Measurements from ENCODE around the gene TTLL12. TPM values are rescaled to one million over a fixed set of nuclear protein-coding genes. Genes with fewer than 3 reads are reported as not detected.
"Not testable (repeated sequence)": the region's sequence is repeated elsewhere in the genome, so short reads cannot be mapped to it uniquely, and the experiment has no call there.

TTLL12 gene
- total RNA-seq, 1 donor from 2014 or later, result 23.6 TPM

DNA sequence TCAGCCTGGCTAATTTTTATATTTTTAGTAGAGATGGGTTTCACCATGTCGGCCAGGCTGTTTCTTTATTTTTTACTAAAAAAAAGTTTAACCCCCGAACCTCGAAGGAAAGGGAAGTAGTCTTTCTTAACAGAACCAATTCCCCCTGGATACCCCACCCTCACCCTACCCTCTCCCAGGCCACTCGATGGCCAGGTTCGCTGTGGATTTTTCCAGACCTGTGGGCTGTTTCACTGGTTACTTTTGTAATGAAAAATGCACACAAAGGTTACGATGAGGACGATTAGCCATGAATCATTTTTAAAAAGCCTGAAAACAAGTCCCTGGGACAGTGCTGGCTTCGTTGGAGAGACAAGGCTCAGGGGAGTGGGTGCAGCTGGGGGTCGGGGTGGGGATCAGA lies 33.0 kb downstream of the TTLL12 start:
- no peak for DNase-seq

DNA sequence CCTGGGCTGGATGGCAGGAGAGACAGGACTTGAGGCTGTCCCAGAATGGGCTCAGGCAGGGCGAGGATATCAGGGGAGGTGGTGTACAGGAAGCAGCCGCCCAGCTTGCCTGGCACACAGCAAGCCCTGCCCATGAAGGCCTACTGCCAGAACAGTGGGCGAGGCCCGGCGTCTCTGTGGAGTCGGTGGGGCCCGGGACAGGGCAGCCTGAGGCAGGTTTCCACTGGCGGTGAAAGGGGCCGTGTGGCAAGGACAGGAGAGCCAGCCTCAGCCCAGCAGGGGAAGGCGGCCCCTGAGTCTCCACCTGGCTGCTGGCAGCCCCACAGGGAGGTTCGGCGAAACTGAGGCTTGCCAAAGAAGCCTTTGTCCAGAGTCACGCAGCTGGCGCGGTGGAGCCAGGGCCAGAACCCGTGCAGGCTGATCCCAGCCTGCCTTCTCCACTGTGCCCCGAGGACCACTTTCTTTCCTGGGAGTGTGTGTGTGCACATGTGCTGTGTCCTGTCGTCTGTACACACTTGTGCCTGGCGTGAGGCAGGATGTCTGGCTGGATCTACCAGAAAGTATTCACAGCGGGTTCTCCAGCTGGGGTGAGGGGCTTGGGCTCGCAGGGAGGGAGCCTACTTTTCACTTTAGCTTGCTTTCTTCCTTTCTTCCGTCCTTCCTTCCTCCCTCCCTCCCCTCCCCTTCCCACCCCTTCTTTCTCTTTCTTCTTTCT lies 34.4 kb downstream of the TTLL12 start:
- DNase-seq, result peak; percentile 90

DNA sequence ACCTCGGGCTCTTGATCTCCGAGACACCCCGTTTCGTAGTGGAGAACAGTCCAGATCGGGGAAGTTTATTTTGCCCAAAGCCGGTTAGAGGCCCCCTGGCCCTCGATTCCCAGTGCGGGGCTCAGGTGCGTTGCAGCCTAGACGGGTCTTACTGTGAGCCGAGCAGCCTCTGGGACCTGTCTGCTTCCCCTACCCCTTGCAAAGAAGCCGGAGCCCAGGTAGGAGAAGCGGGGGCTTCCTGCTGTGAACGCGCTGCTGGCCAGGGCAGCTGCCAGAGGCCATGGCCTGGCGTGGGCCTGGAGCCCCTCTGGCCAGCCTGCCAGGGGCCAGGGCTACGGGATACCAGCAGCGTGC lies 35.0 kb downstream of the TTLL12 start:
- no peak for DNase-seq

DNA sequence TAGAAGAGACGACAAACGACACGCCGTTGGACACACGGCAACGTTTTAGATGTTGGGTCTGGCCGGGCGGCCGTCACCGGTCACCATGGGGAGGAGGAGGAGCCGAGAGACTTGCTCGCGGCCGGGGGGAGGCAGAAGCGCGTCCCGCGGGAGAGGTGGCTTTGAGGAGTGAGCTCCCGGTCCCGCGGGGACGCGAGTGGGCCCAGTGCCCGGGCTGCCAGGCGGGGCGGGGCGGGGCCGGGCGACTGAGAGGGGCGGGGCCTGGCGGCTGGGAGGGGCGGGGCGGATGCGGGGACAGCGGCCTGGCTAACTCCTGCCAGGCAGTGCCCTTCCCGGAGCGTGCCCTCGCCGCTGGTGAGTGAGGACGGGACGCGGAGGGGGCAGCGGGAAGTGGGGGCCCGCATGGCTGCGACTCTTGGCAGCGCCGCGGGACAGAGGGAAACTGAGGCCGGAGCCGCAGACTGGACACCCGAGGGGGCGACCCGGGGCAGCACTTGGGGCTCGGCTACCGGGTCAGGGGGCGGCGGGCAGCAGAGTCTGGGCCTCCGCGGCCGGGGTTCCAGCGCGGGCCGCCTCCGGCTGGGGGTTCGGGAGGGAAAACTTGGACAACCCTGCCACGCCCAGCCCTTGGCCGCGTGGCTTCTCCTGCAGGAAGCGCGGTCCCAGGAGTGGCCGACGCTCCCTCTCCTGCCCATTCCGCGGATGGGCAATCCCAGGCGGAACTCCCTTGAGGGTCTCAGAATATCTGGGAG lies 35.5 kb downstream of the TTLL12 start, which contains the start of gene TSPO:
Gene TSPO (plus strand): TSS at position 309 of the 752 bp plus-strand sequence. CDS start 7,680 bp downstream, outside the sequence.
- DNase-seq, result peak; percentile 72

DNA sequence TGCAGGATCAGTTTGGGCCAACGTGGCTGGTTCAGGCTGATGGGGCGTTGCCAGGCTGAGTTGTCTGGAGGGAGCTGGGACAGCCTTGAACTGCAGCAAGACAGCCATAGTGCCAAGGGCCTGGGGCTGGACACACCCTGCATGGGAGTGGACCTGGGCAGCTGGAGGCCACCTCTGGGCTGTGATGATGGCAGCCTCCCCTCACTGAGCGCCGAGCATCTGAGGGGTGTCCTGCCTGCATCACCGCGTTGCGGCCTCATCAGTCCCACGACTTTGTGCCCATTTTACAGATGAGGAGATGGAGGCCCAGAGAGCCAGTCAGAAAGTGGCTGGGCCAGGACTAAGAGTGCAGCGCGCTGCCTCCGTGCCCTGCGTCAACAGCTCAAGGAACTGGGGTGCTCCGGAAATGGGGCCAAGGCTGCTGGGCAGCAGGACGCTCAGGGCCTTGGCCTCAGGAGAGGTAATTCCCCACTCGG lies 36.2 kb downstream of the TTLL12 start:
- DNase-seq, result no peak

DNA sequence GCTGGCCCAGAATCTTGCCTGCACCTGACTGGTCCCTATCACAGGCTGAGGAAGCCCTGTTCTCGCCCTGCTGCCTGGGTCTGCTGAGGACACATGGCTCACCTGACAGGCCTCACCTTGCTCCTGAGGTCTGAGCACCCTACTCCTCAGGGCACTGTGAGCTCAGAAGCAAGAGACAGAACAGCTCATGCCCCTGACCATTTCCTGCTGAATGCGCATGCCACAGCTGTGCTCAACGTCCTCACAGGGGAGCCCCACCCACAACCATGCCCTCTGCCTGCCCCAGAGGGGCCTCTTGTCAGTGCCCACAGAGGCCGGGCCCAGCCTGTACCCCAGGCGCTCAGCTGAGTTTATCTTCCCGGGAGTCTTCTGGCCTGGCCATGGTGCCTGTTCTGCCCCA lies 38.4 kb downstream of the TTLL12 start:
- DNase-seq, result no peak

- no peak for DNase-seq
Observed at GRCh38 chr22:43147821-43148220, 39.1 kb downstream of the TTLL12 start.

- not testable (repeated sequence) for DNase-seq
Observed at GRCh38 chr22:43146332-43146731, 40.6 kb downstream of the TTLL12 start.

GRCh38 chr22:43145371-43145770 lies 41.6 kb downstream of the TTLL12 start:
- DNase-seq, result not testable (repeated sequence)

DNA sequence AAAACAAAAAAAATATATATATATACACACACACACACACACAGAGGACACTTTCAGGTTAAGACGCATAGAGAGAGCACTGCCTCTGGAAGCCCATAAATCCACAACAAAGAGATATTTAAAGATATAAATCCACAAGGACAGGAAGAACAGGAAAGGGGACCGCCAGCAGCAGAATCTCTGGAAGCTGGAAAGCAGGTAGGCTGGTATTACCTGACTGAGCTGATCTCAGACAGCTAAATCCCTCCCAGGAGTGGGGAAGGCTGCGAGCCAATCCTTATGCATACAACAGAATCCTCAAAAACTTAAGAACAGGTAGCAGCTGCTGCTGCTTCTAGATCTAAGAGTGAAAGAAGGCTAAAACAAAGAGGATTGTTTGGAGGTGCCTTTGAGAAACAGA lies 42.0 kb downstream of the TTLL12 start:
- peak; percentile 73 for DNase-seq

GRCh38 chr22:43142880-43143562 lies 43.9 kb downstream of the TTLL12 start, which contains the start of gene MCAT:
Gene MCAT (minus strand): TSS chr22:43143398. CDS start chr22:43143348, 50 bp downstream.
- peak; percentile 92 for DNase-seq

GRCh38 chr22:43136801-43137200 lies 50.1 kb downstream of the TTLL12 start:
- DNase-seq, result no peak

- DNase-seq, result peak; percentile 48
Observed at GRCh38 chr22:43136255-43136654, 50.7 kb downstream of the TTLL12 start.

DNA sequence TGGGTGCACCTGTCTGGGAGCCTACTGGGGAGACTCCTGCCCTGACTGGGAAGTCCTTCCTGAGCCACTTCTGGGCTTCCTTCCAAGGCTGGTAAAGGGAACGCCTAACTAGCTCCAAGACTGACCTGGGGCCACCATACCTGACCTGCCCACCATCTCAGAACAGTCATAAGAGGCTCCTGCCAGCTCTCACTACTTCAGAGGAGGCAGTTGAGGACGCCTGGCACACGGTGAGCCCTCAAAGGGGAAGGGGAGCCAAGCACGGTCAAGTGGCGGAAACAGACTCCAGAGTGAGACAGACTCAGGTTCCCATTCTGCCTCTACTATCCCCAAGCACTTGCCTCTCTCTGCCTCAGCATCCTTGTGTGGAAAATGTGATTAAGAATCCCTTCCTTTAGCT lies 51.4 kb downstream of the TTLL12 start:
- no peak for DNase-seq

GRCh38 chr22:43134553-43134952 lies 52.4 kb downstream of the TTLL12 start:
- no peak for DNase-seq

DNA sequence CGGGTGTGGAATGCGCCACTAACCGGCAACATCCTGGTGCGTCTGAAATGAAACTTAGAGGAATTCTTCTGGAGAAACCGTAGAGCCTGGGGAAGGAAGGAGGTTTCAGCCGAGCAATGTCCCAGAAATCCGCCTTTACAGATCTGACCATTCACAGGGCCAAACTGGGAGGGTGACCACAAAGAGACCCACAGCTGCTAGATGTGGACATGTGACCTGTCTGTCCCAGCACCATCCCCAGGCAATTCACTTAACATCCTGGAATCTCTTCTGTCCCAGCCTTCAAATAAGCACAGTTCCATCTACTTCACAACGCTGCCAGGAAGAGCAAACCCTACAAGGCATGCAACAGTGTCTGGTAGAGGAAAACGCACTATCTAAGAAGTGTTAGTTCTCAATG lies 53.5 kb downstream of the TTLL12 start:
- no peak for DNase-seq

- DNase-seq, result no peak
Observed at GRCh38 chr22:43131773-43132501, 55.0 kb downstream of the TTLL12 start.

DNA sequence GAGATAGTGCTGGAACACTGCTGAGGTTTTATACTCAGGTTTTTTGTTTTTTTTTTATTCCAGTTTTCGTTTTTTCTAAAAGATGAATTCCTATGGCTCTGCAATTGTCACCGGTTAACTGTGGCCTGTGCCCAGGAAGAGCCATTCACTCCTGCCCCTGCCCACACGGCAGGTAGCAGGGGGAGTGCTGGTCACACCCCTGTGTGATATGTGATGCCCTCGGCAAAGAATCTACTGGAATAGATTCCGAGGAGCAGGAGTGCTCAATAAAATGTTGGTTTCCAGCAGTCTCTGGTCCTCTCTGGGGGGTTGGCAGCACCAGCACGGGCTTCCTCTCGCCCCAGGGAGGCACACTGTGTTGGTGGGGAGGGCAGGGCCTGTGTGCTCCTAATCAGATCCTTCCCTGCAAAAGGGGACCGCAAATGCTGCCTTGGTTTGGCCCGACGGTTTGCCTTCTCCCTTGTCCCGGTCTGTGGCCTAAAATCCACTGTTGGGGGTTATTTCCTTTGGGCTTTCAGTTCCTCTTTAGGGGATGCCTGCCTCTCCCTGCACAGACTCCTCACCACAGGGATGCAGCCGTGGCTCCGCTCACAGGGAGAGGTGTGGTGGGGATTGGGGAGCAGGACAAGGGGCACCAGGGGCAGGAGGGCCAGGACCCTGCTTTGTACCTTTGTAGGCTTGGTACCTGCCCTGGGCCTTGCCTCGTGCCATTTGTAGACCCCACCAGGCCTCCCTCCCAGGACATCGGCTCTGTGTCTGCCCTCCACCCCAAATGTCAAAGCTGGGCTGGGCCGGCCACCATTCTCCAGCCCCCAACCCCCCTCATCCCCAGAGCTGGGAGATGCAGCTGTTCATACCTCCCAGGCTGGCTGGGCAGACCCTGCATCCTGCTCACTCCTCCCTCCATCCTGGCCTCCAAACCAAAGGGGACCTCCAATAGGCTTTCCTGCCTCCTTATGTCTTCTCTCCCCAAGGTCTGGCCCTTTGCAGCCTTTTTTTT lies 57.2 kb downstream of the TTLL12 start:
- no peak for DNase-seq

- peak; percentile 54 for DNase-seq
Observed at GRCh38 chr22:43128928-43129424, 58.0 kb downstream of the TTLL12 start.

DNA sequence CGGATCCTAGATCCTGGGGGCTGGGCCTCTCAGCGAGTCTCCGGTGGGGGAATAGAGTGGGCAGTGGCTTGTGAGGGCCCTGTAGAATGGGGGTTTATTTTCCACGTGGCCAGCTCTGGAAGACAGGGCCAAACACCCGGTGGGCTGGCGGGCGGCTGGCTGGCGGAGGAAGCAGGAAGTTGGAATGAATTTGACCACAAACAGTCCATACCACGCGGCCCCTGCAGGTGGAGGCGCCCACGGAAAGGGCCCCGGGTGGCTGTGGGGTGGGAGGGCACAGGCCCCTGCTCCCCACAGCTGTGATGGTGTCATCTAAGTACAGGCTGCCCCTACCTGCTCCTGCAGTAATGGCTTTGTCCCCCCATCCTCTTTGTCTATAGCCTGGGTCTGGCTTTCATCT lies 58.8 kb downstream of the TTLL12 start:
- no peak for DNase-seq

Data from tongue (tissue), 2 donors.